Skin of body (tissue), 3 donors: Measurements from ENCODE around the gene CLTCL1. TPM values are rescaled to one million over a fixed set of nuclear protein-coding genes. Genes with fewer than 3 reads are reported as not detected.

Experiments
- DNase-seq: peaks from one replicate; lab custom pipeline; 2025; lab: John Stamatoyannopoulos, UW
- small RNA-seq: library from RNA; depleted of rRNA; stranded (forward); fragments of <200 nt; gene quantifications from one replicate; pipeline ENCODE3, GENCODE V24; 2014; ENCODE audit warnings: low replicate concordance
- total RNA-seq: library from RNA; depleted of rRNA; stranded (reverse); fragments of >200 nt; gene quantifications from one replicate; pipeline ENCODE4 v1.2.3, GENCODE V29; 2014

Gene CLTCL1
- total RNA-seq, 1 donor from 2014 or later: 12.3 TPM

GRCh38 chr22:19133561-19133960, 158.0 kb downstream of the CLTCL1 start:
- DNase-seq: no peak

- DNase-seq: no peak
Observed at GRCh38 chr22:19132693-19133400, 158.7 kb downstream of the CLTCL1 start.

GRCh38 chr22:19132153-19132552, 159.4 kb downstream of the CLTCL1 start:
- no peak for DNase-seq

- no peak for DNase-seq
Observed at GRCh38 chr22:19131685-19132015, 159.9 kb downstream of the CLTCL1 start.

- no peak for DNase-seq
Observed at GRCh38 chr22:19130959-19131684, 160.4 kb downstream of the CLTCL1 start, which contains the start of gene TSSK2. Gene TSSK2 (plus strand): TSS chr22:19131308. CDS start chr22:19131400, 92 bp downstream.

GRCh38 chr22:19129871-19130270, 161.6 kb downstream of the CLTCL1 start:
- no peak for DNase-seq

Small RNA genes within 50 kb of the gene (small RNA-seq; reads per million reads assigned to genes)
- gene AC000081.1: not detected
- gene RF00398: not detected

Other genes with a start within 250 kb of the CLTCL1 start
- gene DGCR2, start 169.3 kb downstream of the CLTCL1 start, total RNA-seq: 39.5 TPM
- not detected for gene TSSK2, start 160.4 kb downstream of the CLTCL1 start, total RNA-seq
- gene ESS2, start 147.1 kb downstream of the CLTCL1 start, total RNA-seq: 5.5 TPM
- gene GSC2, start 141.4 kb downstream of the CLTCL1 start, total RNA-seq: not detected
- gene SLC25A1, start 113.0 kb downstream of the CLTCL1 start, total RNA-seq: 36.7 TPM
- gene HIRA, start 140.0 kb upstream of the CLTCL1 start, total RNA-seq: 10.5 TPM
- 13.9 TPM for gene MRPL40, start 140.8 kb upstream of the CLTCL1 start, total RNA-seq
- gene C22orf39, start 156.0 kb upstream of the CLTCL1 start, total RNA-seq: 27.1 TPM
- 21.2 TPM for gene UFD1, start 187.5 kb upstream of the CLTCL1 start, total RNA-seq
- 6.0 TPM for gene CDC45, start 188.2 kb upstream of the CLTCL1 start, total RNA-seq
- gene CLDN5, start 232.7 kb upstream of the CLTCL1 start, total RNA-seq: 47.5 TPM